AG09309 (cell line): ENCODE results near the gene MTERF2.

ENCODE experiments used
- DNase-seq: peaks from one replicate; pipeline ENCODE4 v3.0.0-alpha.2; 2010; ENCODE audit warnings: low read depth
- H3K4me3 ChIP-seq: 2 replicates; pipeline ENCODE4 v1.5.1; 2011; ENCODE audit warnings: mild to moderate bottlenecking, low read depth, low read length, moderate library complexity; ENCODE audit not compliant: control insufficient read depth
- TF ChIP-seq, protein P1 (sequence below): IDR thresholded peaks from 2 replicates; pipeline ENCODE4 v1.5.1; 2011; ENCODE audit warnings: mild to moderate bottlenecking, low read depth, low read length, inconsistent platforms; ENCODE audit not compliant: insufficient read depth, control insufficient read depth; ENCODE audit errors: missing control alignments

Gene MTERF2

DNA sequence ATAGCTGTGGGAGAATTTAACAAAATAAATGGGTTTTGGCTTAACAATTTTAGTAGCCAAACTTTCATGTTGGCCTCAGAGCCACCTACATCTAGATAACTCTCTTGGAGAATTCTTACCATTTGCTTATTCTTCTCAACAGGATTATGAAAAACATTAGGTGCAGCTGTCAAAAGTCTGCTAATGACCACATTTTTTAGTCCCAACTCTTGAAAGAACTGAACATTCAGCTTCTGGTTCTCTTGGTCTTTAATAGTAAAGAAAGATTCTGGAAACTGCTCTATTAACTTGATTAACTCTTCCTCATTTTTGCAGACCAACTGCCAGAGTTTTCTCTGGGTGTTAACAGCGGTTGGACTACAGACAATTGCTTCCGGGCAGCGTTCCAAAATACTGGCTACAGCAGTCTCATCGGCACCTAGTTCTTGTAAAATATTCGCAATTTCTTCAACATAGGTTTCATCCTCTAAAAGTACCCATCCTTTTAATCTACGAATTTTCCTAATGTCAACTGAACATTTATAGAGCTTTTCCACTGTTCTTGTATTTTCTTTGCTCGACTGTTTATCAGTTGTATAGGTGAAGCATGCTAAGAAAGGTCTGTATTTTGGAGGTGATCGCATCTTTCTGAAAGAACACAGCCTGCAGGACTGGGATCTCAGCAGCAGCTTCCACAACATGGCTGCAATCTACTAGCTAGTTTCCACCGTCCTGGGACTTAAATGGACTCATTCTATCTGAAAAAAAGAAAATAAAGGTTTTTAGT is 8.7 kb downstream of the MTERF2 start:
- H3K4me3 ChIP-seq = no peak overlapping the region
- DNase-seq = no peak
- TF ChIP-seq, protein P1, sequence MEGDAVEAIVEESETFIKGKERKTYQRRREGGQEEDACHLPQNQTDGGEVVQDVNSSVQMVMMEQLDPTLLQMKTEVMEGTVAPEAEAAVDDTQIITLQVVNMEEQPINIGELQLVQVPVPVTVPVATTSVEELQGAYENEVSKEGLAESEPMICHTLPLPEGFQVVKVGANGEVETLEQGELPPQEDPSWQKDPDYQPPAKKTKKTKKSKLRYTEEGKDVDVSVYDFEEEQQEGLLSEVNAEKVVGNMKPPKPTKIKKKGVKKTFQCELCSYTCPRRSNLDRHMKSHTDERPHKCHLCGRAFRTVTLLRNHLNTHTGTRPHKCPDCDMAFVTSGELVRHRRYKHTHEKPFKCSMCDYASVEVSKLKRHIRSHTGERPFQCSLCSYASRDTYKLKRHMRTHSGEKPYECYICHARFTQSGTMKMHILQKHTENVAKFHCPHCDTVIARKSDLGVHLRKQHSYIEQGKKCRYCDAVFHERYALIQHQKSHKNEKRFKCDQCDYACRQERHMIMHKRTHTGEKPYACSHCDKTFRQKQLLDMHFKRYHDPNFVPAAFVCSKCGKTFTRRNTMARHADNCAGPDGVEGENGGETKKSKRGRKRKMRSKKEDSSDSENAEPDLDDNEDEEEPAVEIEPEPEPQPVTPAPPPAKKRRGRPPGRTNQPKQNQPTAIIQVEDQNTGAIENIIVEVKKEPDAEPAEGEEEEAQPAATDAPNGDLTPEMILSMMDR = no peak

DNA sequence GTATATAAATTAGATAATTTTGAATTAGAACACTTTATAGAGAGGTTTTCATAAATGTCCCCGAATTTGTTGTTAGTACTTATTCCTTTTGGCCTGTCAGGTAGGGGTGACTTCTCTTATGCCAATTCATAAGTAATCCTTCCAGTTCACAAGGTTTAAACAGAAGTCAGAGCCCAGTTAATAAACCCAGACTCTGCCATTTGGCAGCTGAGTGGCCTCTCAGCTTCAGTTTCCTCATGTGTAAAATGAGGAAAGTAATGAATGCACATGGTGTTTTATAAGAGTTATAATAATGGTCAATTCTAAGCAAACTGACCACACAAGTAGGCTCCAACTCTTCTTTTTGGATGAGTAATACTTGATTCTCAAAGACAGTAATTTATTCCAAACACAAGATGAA is 10.3 kb downstream of the MTERF2 start:
- no peak for DNase-seq
- no peak overlapping the region for H3K4me3 ChIP-seq
- TF ChIP-seq, protein P1 = no peak

DNA sequence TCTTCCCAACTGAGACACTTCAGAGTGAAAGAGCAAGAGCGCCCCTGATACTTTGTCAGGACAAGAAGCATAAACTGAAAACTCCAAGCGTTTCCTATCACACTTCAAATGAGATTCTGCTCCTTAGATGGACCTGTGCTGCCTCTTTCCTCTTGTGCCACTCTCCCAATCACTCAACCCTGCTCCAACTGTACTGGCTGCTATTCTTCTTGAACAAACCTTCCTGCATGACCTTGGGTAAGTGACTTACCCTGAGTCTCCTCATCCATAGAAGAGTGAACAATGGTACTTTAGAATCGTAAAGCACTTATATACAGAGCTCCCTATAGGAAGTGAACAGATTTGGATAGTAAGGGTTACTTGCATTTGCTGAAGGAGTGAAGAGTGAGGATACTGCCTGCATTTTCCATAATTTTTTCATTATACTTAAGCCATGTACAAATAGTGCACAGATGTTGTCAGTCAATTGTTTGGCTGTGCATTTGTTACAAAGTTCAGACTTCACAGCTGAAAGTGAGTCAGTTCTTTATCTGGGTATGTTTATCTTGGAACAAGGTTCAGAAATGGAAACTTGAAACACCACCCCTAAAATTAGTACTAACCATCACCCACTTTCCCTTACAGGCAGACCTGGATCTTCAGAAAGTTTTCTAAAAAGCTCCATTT is 10.8 kb downstream of the MTERF2 start:
- DNase-seq = no peak
- no peak overlapping the region for H3K4me3 ChIP-seq
- TF ChIP-seq, protein P1 = no peak

DNA sequence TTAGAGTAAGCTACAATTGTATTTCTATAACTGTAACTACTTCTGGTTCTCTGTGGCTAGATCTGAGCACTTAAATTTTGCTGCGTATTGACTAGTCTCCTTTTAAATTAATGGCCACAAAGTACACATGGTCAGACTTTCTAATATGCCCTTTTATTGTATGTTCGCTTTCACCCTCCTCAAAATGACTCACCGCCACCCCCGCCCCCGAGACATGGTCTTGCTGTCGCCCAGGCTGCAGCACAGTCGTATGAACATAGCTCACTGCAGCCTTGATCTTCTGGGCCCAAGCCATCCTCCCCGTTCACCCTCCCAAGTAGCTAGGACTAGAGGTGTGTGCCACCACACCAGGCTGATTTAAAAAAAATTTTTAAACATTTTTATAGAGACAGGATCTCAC is 11.8 kb downstream of the MTERF2 start:
- TF ChIP-seq, protein P1 = no peak
- no peak for DNase-seq
- H3K4me3 ChIP-seq = no peak overlapping the region

DNA sequence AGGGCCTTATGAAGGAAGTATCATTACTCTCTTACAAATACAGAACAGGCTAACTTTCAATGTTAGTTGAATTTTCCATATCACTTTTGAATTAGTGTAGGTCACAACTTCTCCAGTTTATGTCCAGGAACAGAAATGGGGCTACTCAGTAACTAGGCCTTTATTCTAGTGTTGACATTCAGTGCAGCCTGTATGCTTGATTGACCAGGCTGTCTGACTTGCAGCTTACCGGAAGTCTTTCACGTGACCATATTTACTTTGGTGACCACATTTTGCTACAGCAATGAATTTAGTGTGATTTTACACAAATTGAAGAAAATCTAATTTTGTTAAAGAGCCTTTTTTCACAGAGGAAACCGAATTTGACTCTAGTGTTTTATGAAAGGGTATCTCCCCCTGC is 12.4 kb downstream of the MTERF2 start:
- DNase-seq = no peak
- H3K4me3 ChIP-seq = no peak overlapping the region
- TF ChIP-seq, protein P1 = no peak

DNA sequence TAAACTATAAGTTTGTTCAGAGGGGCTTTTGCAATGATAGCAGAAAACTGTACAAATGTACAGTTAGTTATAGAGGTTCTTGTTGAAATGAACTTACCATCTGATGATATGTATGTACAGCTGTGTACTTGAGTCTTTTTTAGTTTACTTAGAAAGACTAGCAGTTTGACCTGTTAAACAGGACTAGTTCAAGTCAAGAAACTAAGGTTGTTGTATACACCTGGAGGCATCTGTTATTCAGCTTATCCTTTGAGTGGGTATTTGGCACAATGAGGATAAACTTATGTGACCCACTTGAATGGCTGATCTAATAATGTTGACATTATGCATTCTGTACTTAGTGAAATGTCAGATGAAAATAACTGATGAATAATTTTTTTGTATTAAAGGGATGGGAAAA is 13.4 kb downstream of the MTERF2 start:
- DNase-seq = no peak
- no peak overlapping the region for H3K4me3 ChIP-seq
- TF ChIP-seq, protein P1 = no peak
